Measurements from ENCODE around the gene SEZ6. TPM values are rescaled to one million over a fixed set of nuclear protein-coding genes. Genes with fewer than 3 reads are reported as not detected.

The SEZ6 gene
- total and polyA plus RNA-seq, 2 donors, result 0.04 to 0.16 TPM

- no peak for DNase-seq (ENCODE audit: extremely low spot score)
- 90% methylated on average over 2 of the region's 2 CpGs for WGBS
- Histone ChIP-seq H3K36me3 (ENCODE audit: insufficient read depth) (no peaks in the 10 kb centered on the region), H3K27ac (ENCODE audit: low read depth) (no peak overlapping the region), H3K4me3 (ENCODE audit: low read depth, low read length) (no peak overlapping the region), H3K4me1 (ENCODE audit: insufficient read depth) (peaks cover 2% of the 10 kb centered on the region)
Measured at GRCh38 chr17:28929787-28930186, 76.0 kb downstream of the SEZ6 start.

DNA sequence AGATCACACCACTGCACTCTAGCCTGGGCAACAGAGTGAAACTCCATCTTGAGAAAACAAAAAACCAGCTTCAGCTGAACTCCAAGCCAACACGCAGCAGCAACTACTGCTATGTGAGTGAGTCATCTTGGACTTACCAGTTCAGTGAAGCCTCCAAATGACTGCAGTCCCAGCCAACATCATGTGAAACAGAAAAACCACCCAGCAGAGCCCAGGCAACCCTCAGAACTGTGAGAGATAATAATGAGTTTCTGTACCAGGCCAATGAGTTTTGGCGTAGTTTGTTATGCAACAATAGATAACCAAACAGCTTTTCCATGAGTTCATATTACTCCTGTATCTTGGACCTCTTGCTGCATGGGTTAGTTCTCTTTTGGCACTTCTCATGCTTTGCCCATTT is 77.8 kb downstream of the SEZ6 start:
- Histone ChIP-seq H3K36me3 (ENCODE audit: insufficient read depth) (peaks cover 3% of the 10 kb centered on the region), H3K27ac (ENCODE audit: low read depth) (no peak overlapping the region), H3K4me3 (ENCODE audit: low read depth, low read length) (no peak overlapping the region), H3K4me1 (ENCODE audit: insufficient read depth) (peaks cover 2% of the 10 kb centered on the region)
- no peak for DNase-seq (ENCODE audit: extremely low spot score)
- WGBS, result 97% methylated on average over 2 of the region's 2 CpGs

DNA sequence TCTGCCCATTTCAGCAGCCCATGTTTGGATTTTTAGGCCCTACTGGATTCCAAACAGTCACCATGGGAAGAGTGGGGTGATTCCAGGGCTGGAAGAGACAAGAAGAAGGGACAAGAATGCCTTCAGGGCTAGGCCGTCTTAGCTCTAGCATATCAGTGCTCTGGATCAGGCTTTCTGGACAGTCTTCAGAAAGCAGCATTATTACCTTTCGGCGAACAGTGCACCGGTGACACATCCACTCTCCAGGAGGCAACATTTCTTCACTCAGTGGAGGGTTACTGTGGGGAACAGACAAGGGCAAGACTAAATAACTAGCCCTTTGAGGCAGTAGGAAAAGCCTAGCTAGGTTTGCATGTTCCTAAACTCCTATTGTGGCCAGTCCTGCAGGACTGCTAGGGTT is 79.0 kb downstream of the SEZ6 start:
- DNase-seq (ENCODE audit: extremely low spot score), result no peak
- 81% methylated on average over 4 of the region's 4 CpGs for WGBS
- Histone ChIP-seq H3K36me3 (ENCODE audit: insufficient read depth) (peaks cover 3% of the 10 kb centered on the region), H3K4me3 (ENCODE audit: low read depth, low read length) (no peak overlapping the region), H3K4me1 (ENCODE audit: insufficient read depth) (peaks cover 2% of the 10 kb centered on the region), H3K27ac (ENCODE audit: low read depth) (peak overlapping the region; percentile 46)

GRCh38 chr17:28926366-28926765 is 79.5 kb downstream of the SEZ6 start:
- WGBS, result 82% methylated on average over 2 of the region's 2 CpGs
- Histone ChIP-seq H3K4me3 (ENCODE audit: low read depth, low read length) (no peak overlapping the region), H3K36me3 (ENCODE audit: insufficient read depth) (peaks cover 3% of the 10 kb centered on the region), H3K4me1 (ENCODE audit: insufficient read depth) (peaks cover 2% of the 10 kb centered on the region), H3K27ac (ENCODE audit: low read depth) (peak overlapping the region; percentile 46)
- no peak for DNase-seq (ENCODE audit: extremely low spot score)

DNA sequence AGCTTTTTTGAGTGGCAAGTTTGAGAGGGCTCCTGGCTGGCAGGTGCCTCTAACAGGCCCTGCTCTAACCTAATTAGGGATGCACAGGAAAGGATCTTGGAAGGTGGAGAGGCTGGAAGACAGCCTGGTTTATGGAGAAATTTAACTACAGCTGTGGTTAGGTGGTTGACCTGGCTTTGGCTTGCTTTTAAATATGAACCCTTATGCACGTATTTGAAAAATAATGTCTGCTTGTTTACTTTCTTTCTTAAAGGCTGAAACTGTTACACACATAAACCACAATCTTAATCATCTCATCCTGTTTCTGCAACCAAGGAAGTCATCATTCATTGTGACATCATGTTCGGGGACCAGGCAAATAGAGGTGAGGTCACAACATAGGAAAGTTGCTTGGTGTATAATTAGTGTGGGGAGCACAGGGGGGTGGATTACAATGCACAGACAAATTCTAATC is 79.9 kb downstream of the SEZ6 start:
- H3K4me3 ChIP-seq (ENCODE audit: low read depth, low read length), result no peak overlapping the region
- peaks cover 2% of the 10 kb centered on the region for H3K4me1 ChIP-seq (ENCODE audit: insufficient read depth)
- WGBS, result 31% methylated on average over 2 of the region's 2 CpGs
- peak overlapping the region; percentile 81 for H3K27ac ChIP-seq (ENCODE audit: low read depth)
- peaks cover 3% of the 10 kb centered on the region for H3K36me3 ChIP-seq (ENCODE audit: insufficient read depth)
- DNase-seq (ENCODE audit: extremely low spot score), result no peak

- DNase-seq (ENCODE audit: extremely low spot score), result no peak
- peaks cover 13% of the 10 kb centered on the region for H3K36me3 ChIP-seq (ENCODE audit: insufficient read depth)
Measured at GRCh38 chr17:28920201-28920600, 85.6 kb downstream of the SEZ6 start.

DNA sequence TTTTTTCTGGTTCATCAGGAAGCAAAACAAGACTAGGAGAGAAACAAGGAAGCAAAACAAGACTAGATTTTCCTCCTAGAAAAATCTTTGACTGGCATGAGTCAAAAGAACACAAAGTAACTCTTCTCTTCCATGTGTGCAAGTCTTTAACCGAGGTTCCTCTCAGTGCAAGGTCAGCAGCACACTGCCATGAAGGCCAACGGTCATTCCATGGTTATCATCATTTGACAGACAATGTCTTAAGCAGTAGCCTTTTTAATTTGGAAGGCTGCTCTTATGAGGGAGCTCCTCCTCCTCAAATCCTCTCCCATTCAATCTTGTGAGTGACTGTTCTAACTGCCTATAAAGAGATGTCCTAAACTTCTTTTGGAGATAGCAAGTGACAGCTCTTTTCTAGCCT is 87.5 kb downstream of the SEZ6 start:
- 79% methylated on average over 2 of the region's 2 CpGs for WGBS
- no peak for DNase-seq (ENCODE audit: extremely low spot score)
- H3K36me3 ChIP-seq (ENCODE audit: insufficient read depth), result peaks cover 13% of the 10 kb centered on the region
- no peak overlapping the region for H3K27ac ChIP-seq (ENCODE audit: low read depth)
- H3K4me3 ChIP-seq (ENCODE audit: low read depth, low read length), result no peak overlapping the region
- no peaks in the 10 kb centered on the region for H3K4me1 ChIP-seq (ENCODE audit: insufficient read depth)

More at GRCh38 chr17:28920201-28920600, 85.6 kb downstream of the SEZ6 start:
- no peaks in the 10 kb centered on the region for H3K4me1 ChIP-seq (ENCODE audit: insufficient read depth)
- H3K27ac ChIP-seq (ENCODE audit: low read depth), result no peak overlapping the region
- H3K4me3 ChIP-seq (ENCODE audit: low read depth, low read length), result no peak overlapping the region

- Histone ChIP-seq H3K27ac (ENCODE audit: low read depth) (no peak overlapping the region), H3K4me3 (ENCODE audit: low read depth, low read length) (no peak overlapping the region), H3K4me1 (ENCODE audit: insufficient read depth) (no peaks in the 10 kb centered on the region), H3K36me3 (ENCODE audit: insufficient read depth) (peaks cover 15% of the 10 kb centered on the region)
- 61% methylated on average over 5 of the region's 5 CpGs for WGBS
- DNase-seq (ENCODE audit: extremely low spot score), result no peak
Measured at GRCh38 chr17:28917465-28917864, 88.4 kb downstream of the SEZ6 start.

- Histone ChIP-seq H3K36me3 (ENCODE audit: insufficient read depth) (peaks cover 15% of the 10 kb centered on the region), H3K27ac (ENCODE audit: low read depth) (no peak overlapping the region), H3K4me3 (ENCODE audit: low read depth, low read length) (no peak overlapping the region), H3K4me1 (ENCODE audit: insufficient read depth) (no peaks in the 10 kb centered on the region)
- WGBS, result 81% methylated on average over 12 of the region's 12 CpGs
- no peak for DNase-seq (ENCODE audit: extremely low spot score)
Measured at GRCh38 chr17:28917029-28917428, 88.8 kb downstream of the SEZ6 start.

DNA sequence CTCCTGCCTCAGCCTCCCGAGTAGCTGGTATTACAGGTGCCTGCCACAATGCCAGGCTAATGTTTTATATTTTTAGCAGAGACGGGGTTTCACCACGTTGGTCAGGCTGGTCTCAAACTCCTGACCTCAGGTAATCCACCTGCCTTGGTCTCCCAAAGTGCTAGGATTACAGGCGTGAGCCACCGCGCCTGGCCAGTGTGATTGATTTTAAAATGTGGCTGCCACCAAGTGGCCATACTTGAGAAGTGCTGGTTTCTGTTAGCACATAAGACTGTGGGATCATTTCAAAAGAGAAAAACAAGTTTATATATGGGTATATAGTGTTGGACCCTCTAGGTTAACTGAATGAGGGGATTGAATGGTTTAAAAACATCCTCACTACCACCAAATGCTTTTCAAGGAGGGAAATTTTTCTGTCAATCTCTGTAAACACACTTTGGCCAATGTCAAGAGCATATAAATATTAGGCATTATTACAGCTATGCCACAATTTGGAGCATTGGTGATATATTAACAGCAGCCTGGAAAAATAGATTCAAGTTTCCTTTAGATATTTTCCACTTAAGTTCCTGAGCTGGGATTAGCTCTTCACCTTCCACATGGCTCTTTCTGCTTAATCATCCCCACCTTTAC is 89.4 kb downstream of the SEZ6 start:
- Histone ChIP-seq H3K36me3 (ENCODE audit: insufficient read depth) (peaks cover 15% of the 10 kb centered on the region), H3K27ac (ENCODE audit: low read depth) (no peak overlapping the region), H3K4me3 (ENCODE audit: low read depth, low read length) (no peak overlapping the region), H3K4me1 (ENCODE audit: insufficient read depth) (no peaks in the 10 kb centered on the region)
- WGBS, result 39% methylated on average over 6 of the region's 6 CpGs
- DNase-seq (ENCODE audit: extremely low spot score), result no peak

GRCh38 chr17:28912938-28913333 is 92.9 kb downstream of the SEZ6 start:
- H3K4me1 ChIP-seq (ENCODE audit: insufficient read depth), result no peaks in the 10 kb centered on the region
- peaks cover 16% of the 10 kb centered on the region for H3K36me3 ChIP-seq (ENCODE audit: insufficient read depth)
- no peak overlapping the region for H3K27ac ChIP-seq (ENCODE audit: low read depth)
- WGBS, result 93% methylated on average over 6 of the region's 6 CpGs
- no peak for DNase-seq (ENCODE audit: extremely low spot score)
- H3K4me3 ChIP-seq (ENCODE audit: low read depth, low read length), result no peak overlapping the region

GRCh38 chr17:28912281-28912937 is 93.4 kb downstream of the SEZ6 start:
- no peak overlapping the region for H3K4me3 ChIP-seq (ENCODE audit: low read depth, low read length)
- H3K36me3 ChIP-seq (ENCODE audit: insufficient read depth), result peaks cover 16% of the 10 kb centered on the region
- no peak for DNase-seq (ENCODE audit: extremely low spot score)
- WGBS, result 83% methylated on average over 20 of the region's 20 CpGs
- no peak overlapping the region for H3K27ac ChIP-seq (ENCODE audit: low read depth)
- no peaks in the 10 kb centered on the region for H3K4me1 ChIP-seq (ENCODE audit: insufficient read depth)

GRCh38 chr17:28911411-28912045 is 94.3 kb downstream of the SEZ6 start:
- no peak for DNase-seq (ENCODE audit: extremely low spot score)
- H3K36me3 ChIP-seq (ENCODE audit: insufficient read depth), result peaks cover 13% of the 10 kb centered on the region
- H3K27ac ChIP-seq (ENCODE audit: low read depth), result no peak overlapping the region
- H3K4me3 ChIP-seq (ENCODE audit: low read depth, low read length), result no peak overlapping the region
- H3K4me1 ChIP-seq (ENCODE audit: insufficient read depth), result no peaks in the 10 kb centered on the region
- WGBS, result 92% methylated on average over 13 of the region's 13 CpGs

- Histone ChIP-seq H3K4me3 (ENCODE audit: low read depth, low read length) (no peak overlapping the region), H3K36me3 (ENCODE audit: insufficient read depth) (peaks cover 12% of the 10 kb centered on the region), H3K4me1 (ENCODE audit: insufficient read depth) (no peaks in the 10 kb centered on the region), H3K27ac (ENCODE audit: low read depth) (no peak overlapping the region)
- 86% methylated on average over 1 of the region's 1 CpG for WGBS
- DNase-seq (ENCODE audit: extremely low spot score), result no peak
Measured at GRCh38 chr17:28910534-28910933, 95.3 kb downstream of the SEZ6 start.

Measured in urinary bladder (tissue), 4 donors.